IMR-90 (cell line): ENCODE measurements around the gene ZSCAN9. TPM values are rescaled to one million over a fixed set of nuclear protein-coding genes. Genes with fewer than 3 reads are reported as not detected.
A peak's percentile ranks its signal among the peaks of the same experiment; 100 is the strongest.

ENCODE experiments used
- ATAC-seq: fragments of 200-7000 bp; cut with Tn5 transposase; 2 replicates; pipeline ENCODE4 v1.9.1; 2020; ENCODE audit warnings: low read depth, mild to moderate bottlenecking, moderate library complexity
- BruUV-seq: library from RNA; stranded (reverse); fragments of 400-500 nt; replicated peaks from 2 replicates; lab custom pipeline; 2021; lab: Mats Ljungman, UMichigan
- CTCF ChIA-PET: fragments of 300-600 bp; formaldehyde crosslinking; extraction: SDS; loops from one replicate; lab custom pipeline; 2021; ENCODE audit warnings: antibody characterized with exemption; lab: Yijun Ruan, JAX
- POLR2A ChIA-PET: fragments of 300-600 bp; sonication (Branson Sonifier 250); formaldehyde crosslinking; loops from one replicate; lab custom pipeline; 2022; ENCODE audit warnings: antibody characterized with exemption; ENCODE audit not compliant: unreplicated experiment; lab: Charles Lee
- DNase-seq: peaks from one replicate; pipeline ENCODE4 v3.0.0; 2013
- H2AFZ ChIP-seq: replicated peaks from 2 replicates; pipeline ENCODE3; 2013; ENCODE audit warnings: low read length, mild to moderate bottlenecking; ENCODE audit not compliant: poor library complexity
- H2AK5ac ChIP-seq: 2 replicates; pipeline ENCODE4 v1.6.1; 2013; ENCODE audit warnings: low read depth, low read length, inconsistent platforms
- H2AK9ac ChIP-seq: replicated peaks from 2 replicates; pipeline ENCODE3; 2013; ENCODE audit warnings: mild to moderate bottlenecking, low read depth, low read length, moderate library complexity; ENCODE audit not compliant: poor library complexity
- H2BK120ac ChIP-seq: 2 replicates; pipeline ENCODE4 v1.6.1; 2013; ENCODE audit warnings: low read depth, low read length, inconsistent platforms
- H2BK15ac ChIP-seq: 3 replicates; pipeline ENCODE4 v1.6.1; 2013; ENCODE audit warnings: low read depth, low read length, inconsistent platforms
- H2BK20ac ChIP-seq: 2 replicates; pipeline ENCODE4 v1.6.1; 2013; ENCODE audit warnings: low read depth, mild to moderate bottlenecking, inconsistent platforms, low read length, moderate library complexity
- H2BK5ac ChIP-seq: 2 replicates; pipeline ENCODE4 v1.6.1; 2013; ENCODE audit warnings: mild to moderate bottlenecking, low read depth, low read length, inconsistent platforms; ENCODE audit not compliant: poor library complexity, severe bottlenecking
- H3K14ac ChIP-seq: replicated peaks from 2 replicates; pipeline ENCODE4 v1.6.1; 2013; ENCODE audit warnings: low read depth, low read length, inconsistent platforms
- H3K18ac ChIP-seq: 2 replicates; pipeline ENCODE4 v1.6.1; 2013; ENCODE audit warnings: low read depth, low read length, control low read depth
- H3K23ac ChIP-seq: 2 replicates; pipeline ENCODE4 v1.6.1; 2013; ENCODE audit warnings: low read depth, low read length, inconsistent platforms
- H3K27ac ChIP-seq: 2 replicates; pipeline ENCODE4 v1.5.1; 2013; ENCODE audit warnings: mild to moderate bottlenecking, control low read depth, low read length; ENCODE audit not compliant: insufficient read depth
- H3K27me3 ChIP-seq: 2 replicates; pipeline ENCODE4 v1.6.1; 2013; ENCODE audit warnings: low read length; ENCODE audit not compliant: control insufficient read depth, insufficient read depth
- H3K36me3 ChIP-seq: 2 replicates; pipeline ENCODE4 v1.6.1; 2013; ENCODE audit warnings: low read length, mixed read lengths; ENCODE audit not compliant: control insufficient read depth, insufficient read depth
- H3K4ac ChIP-seq: 2 replicates; pipeline ENCODE4 v1.6.1; 2013; ENCODE audit warnings: low read depth, low read length, inconsistent platforms
- H3K4me1 ChIP-seq: 2 replicates; pipeline ENCODE4 v1.6.1; 2013; ENCODE audit warnings: low read length, mixed read lengths; ENCODE audit not compliant: control insufficient read depth, insufficient read depth
- H3K4me2 ChIP-seq: 2 replicates; pipeline ENCODE4 v1.6.1; 2013; ENCODE audit warnings: low read depth, mild to moderate bottlenecking, control low read depth, low read length, moderate library complexity
- H3K4me3 ChIP-seq: 2 replicates; pipeline ENCODE4 v1.5.1; 2013; ENCODE audit warnings: low read depth, mild to moderate bottlenecking, control low read depth, low read length, moderate library complexity; ENCODE audit not compliant: insufficient read depth
- H3K56ac ChIP-seq: 2 replicates; pipeline ENCODE4 v1.6.1; 2013; ENCODE audit warnings: low read length, inconsistent platforms; ENCODE audit not compliant: insufficient read depth; ENCODE audit errors: extremely low read depth
- H3K79me1 ChIP-seq, 2 experiments: 2 replicates each; pipeline ENCODE4 v1.6.1; 2013; ENCODE audit warnings: low read length in 2 of 2, inconsistent platforms in 1 of 2, low read depth in 1 of 2
- H3K9ac ChIP-seq: 2 replicates; pipeline ENCODE4 v1.6.1; 2013; ENCODE audit warnings: low read depth, low read length, control low read depth
- H3K9me1 ChIP-seq: 2 replicates; pipeline ENCODE4 v1.6.1; 2013; ENCODE audit warnings: low read length, inconsistent platforms; ENCODE audit not compliant: insufficient read depth
- H3K9me3 ChIP-seq: 2 replicates; pipeline ENCODE4 v1.6.1; 2013; ENCODE audit warnings: low read length; ENCODE audit not compliant: control insufficient read depth, insufficient read depth
- H4K20me1 ChIP-seq: 2 replicates; pipeline ENCODE4 v1.6.1; 2013; ENCODE audit warnings: low read length, inconsistent platforms; ENCODE audit not compliant: insufficient read depth
- H4K5ac ChIP-seq: 2 replicates; pipeline ENCODE4 v1.6.1; 2013; ENCODE audit warnings: mild to moderate bottlenecking, low read depth, low read length, control low read depth
- H4K8ac ChIP-seq, 2 experiments: 2 replicates each; pipeline ENCODE4 v1.6.1; 2013; ENCODE audit warnings: low read depth in 2 of 2, low read length in 2 of 2, control low read depth in 1 of 2, inconsistent platforms in 1 of 2
- H4K91ac ChIP-seq: 2 replicates; pipeline ENCODE4 v1.6.1; 2013; ENCODE audit warnings: low read depth, low read length, inconsistent platforms; ENCODE audit not compliant: insufficient read depth
- BHLHE40 ChIP-seq: fragments of 150-350 bp; IDR thresholded peaks from 2 replicates; pipeline ENCODE4 v1.6.1; 2016; ENCODE audit warnings: mild to moderate bottlenecking, low read depth, low read length
- CEBPB ChIP-seq: IDR thresholded peaks from 2 replicates; pipeline ENCODE4 v1.6.1; 2012; ENCODE audit warnings: low read depth, low read length, improper control_type of control experiment
- CHD1 ChIP-seq: IDR thresholded peaks from 2 replicates; pipeline ENCODE4 v1.6.1; 2012; ENCODE audit warnings: low read depth, low read length, improper control_type of control experiment
- CTCF ChIP-seq: conservative IDR thresholded peaks from 2 replicates; pipeline ENCODE4 v1.5.1; 2012; ENCODE audit warnings: mild to moderate bottlenecking, low read depth, low read length, improper control_type of control experiment
- FOS ChIP-seq: fragments of 150-350 bp; IDR thresholded peaks from 2 replicates; pipeline ENCODE4 v1.6.1; 2016; ENCODE audit warnings: low read depth, low read length
- MAFK ChIP-seq: IDR thresholded peaks from 2 replicates; pipeline ENCODE4 v1.6.1; 2012; ENCODE audit warnings: low read depth, low read length, improper control_type of control experiment
- MAZ ChIP-seq: IDR thresholded peaks from 2 replicates; pipeline ENCODE4 v1.6.1; 2012; ENCODE audit warnings: low read depth, mild to moderate bottlenecking, low read length, improper control_type of control experiment, moderate library complexity, borderline replicate concordance
- MXI1 ChIP-seq: IDR thresholded peaks from 2 replicates; pipeline ENCODE4 v1.6.1; 2012; ENCODE audit warnings: low read depth, mild to moderate bottlenecking, low read length, moderate library complexity, borderline replicate concordance
- NFE2L2 ChIP-seq: fragments of 150-350 bp; IDR thresholded peaks from 2 replicates; pipeline ENCODE4 v1.6.1; 2016; ENCODE audit warnings: low read depth, mild to moderate bottlenecking, low read length
- POLR2A ChIP-seq: IDR thresholded peaks from 2 replicates; pipeline ENCODE4 v1.6.1; 2012; ENCODE audit warnings: mild to moderate bottlenecking, low read depth, low read length
- RCOR1 ChIP-seq: IDR thresholded peaks from 2 replicates; pipeline ENCODE4 v1.6.1; 2012; ENCODE audit warnings: mild to moderate bottlenecking, low read length, improper control_type of control experiment; ENCODE audit not compliant: insufficient replicate concordance
- RFX5 ChIP-seq: IDR thresholded peaks from 2 replicates; pipeline ENCODE4 v1.8.0; 2012; ENCODE audit warnings: low read depth, mild to moderate bottlenecking, low read length, moderate library complexity
- SMC3 ChIP-seq: fragments of 150-350 bp; IDR thresholded peaks from 2 replicates; pipeline ENCODE4 v1.6.1; 2016; ENCODE audit warnings: low read depth, mild to moderate bottlenecking, antibody characterized with exemption, low read length, moderate library complexity
- USF2 ChIP-seq: fragments of 150-350 bp; IDR thresholded peaks from 2 replicates; pipeline ENCODE4 v1.6.1; 2017; ENCODE audit warnings: mild to moderate bottlenecking, antibody characterized with exemption, low read length, low read depth
- WGBS, 2 experiments: methylation state at CpG; one replicate each; pipeline versions ENCODE4 v1.1.5 to v1.1.7; 2013; ENCODE audit warnings: missing lambda C conversion rate in 2 of 2; ENCODE audit not compliant: insufficient read length in 1 of 2; ENCODE audit errors: extremely low coverage in 2 of 2; 5-methylcytosine and 5-hydroxymethylcytosine counted together
- dilution Hi-C: fragments of 300-500 bp; cut with HindIII; formaldehyde crosslinking; loops from one replicate; pipeline ENCODE4 v1.14.3; 2018; ENCODE audit warnings: low sequenced_read_pairs; ENCODE audit not compliant: unreplicated experiment
- in situ Hi-C: fragments of 300-500 bp; cut with MboI; formaldehyde crosslinking; loops from 3 replicates; pipeline ENCODE4 v1.14.3; 2019; ENCODE audit warnings: low sequenced_read_pairs, inconsistent platforms, mixed read lengths
- intact Hi-C: fragments of 100-400 bp; cut with micrococcal nuclease; formaldehyde crosslinking; loops from 2 replicates; pipeline ENCODE4 v1.10.0; 2022
- polyA plus RNA-seq, 3 experiments: library from polyadenylated mRNA; depleted of rRNA; stranded (reverse); fragments of >200 nt; gene quantifications; 2 replicates each; pipeline ENCODE4 v1.2.3, GENCODE V29; 2012; ENCODE audit warnings: low replicate concordance in 1 of 3
- total RNA-seq: library from RNA; depleted of rRNA; stranded (reverse); fragments of >200 nt; gene quantifications from 2 replicates; pipeline ENCODE4 v1.2.3, GENCODE V29; 2012

The ZSCAN9 gene
- total and polyA plus RNA-seq, 2 of the 4 experiments (the other 2 are of a cell fraction), result 13.7 to 17.7 TPM

- no peaks in the 10 kb centered on the region for H3K9me3 ChIP-seq
- intact Hi-C loops (no loop called here), dilution Hi-C loops (no loop called here), in situ Hi-C loops (loop anchor here (10.0 kb wide), 1 partner anchor 74 kb away; the partner anchor contains the start of gene ZKSCAN8)
- H2BK20ac ChIP-seq, result no peak overlapping the region
- H4K5ac ChIP-seq, result peak overlapping the region; percentile 93
- peak overlapping the region; percentile 75; the same call in 1 of the 2 replicates for H2BK120ac ChIP-seq
- peak overlapping the region; percentile 62; the same call in 1 of the 3 replicates for H2BK15ac ChIP-seq
- H3K14ac ChIP-seq, result peak overlapping the region; percentile 92
- peak overlapping the region; percentile 84; the same call in 1 of the 2 replicates for H3K56ac ChIP-seq
- H3K27ac ChIP-seq, result peak overlapping the region; percentile 73
- TF ChIP-seq SMC3 (no peak), MAFK (no peak), POLR2A (no peak), MAZ (no peak; the same call in 1 of the 2 replicates), RCOR1 (no peak), CHD1 (no peak), BHLHE40 (no peak), CEBPB (no peak), MXI1 (no peak), FOS (no peak), NFE2L2 (no peak), CTCF (no peak), RFX5 (no peak), USF2 (no peak)
- H2AFZ ChIP-seq, result peak overlapping the region; percentile 90
- H3K9me1 ChIP-seq, result peaks cover 3% of the 10 kb centered on the region; the same call in 1 of the 2 replicates
- H3K4me2 ChIP-seq, result peak overlapping the region; percentile 79
- H3K27me3 ChIP-seq, result no peaks in the 10 kb centered on the region; the same call in 1 of the 2 replicates
- peak overlapping the region; percentile 66 for H2AK5ac ChIP-seq
- H3K4me1 ChIP-seq, result peaks cover 4% of the 10 kb centered on the region
- no TSS peak for BruUV-seq
- H4K20me1 ChIP-seq, result no peaks in the 10 kb centered on the region
- H2BK5ac ChIP-seq, result peak overlapping the region; percentile 69
- H3K9ac ChIP-seq, result peak overlapping the region; percentile 85
- peak overlapping the region; percentile 61 for H3K4me3 ChIP-seq
- H4K91ac ChIP-seq, result peak overlapping the region; percentile 86
- no peaks in the 10 kb centered on the region for H3K36me3 ChIP-seq
- peak overlapping the region; percentile 74 for H2AK9ac ChIP-seq
- H3K79me1 ChIP-seq, result peaks cover 10 to 12% of the 10 kb centered on the region in 2 experiments; a peak in 3 of 4 replicates
- peak; percentile 95 for ATAC-seq
- ChIA-PET CTCF (no interaction called here), POLR2A (interaction anchor here (0.6 to 0.7 kb wide), 3 partner anchors 8 to 48 kb away, joined by 3 to 6 read pairs (median 3); partner anchors contain the start of gene ZSCAN26)
- H3K18ac ChIP-seq, result peak overlapping the region; percentile 39
- peak overlapping the region; percentile 91 to 94 for H4K8ac ChIP-seq
- DNase-seq, result peak; percentile 61
- H3K4ac ChIP-seq, result peak overlapping the region; percentile 77
- 40% methylated on average over 2 of the region's 56 CpGs; no CpG with 5 or more reads in 1 of the 2 experiments for WGBS, 2 experiments
- H3K23ac ChIP-seq, result peak overlapping the region; percentile 45; the same call in 1 of the 2 replicates
Observed at GRCh38 chr6:28218312-28219248, 6.5 kb upstream of the ZSCAN9 start.
